NCI-H69 (cell line): Measurements from ENCODE around the gene FETUB.
"Not testable (repeated sequence)": the region's sequence is repeated elsewhere in the genome, so short reads cannot be mapped to it uniquely, and the experiment has no call there.

Experiments used
- DNase-seq: peaks from one replicate; lab custom pipeline; 2025; lab: John Stamatoyannopoulos, UW

FETUB gene

DNA sequence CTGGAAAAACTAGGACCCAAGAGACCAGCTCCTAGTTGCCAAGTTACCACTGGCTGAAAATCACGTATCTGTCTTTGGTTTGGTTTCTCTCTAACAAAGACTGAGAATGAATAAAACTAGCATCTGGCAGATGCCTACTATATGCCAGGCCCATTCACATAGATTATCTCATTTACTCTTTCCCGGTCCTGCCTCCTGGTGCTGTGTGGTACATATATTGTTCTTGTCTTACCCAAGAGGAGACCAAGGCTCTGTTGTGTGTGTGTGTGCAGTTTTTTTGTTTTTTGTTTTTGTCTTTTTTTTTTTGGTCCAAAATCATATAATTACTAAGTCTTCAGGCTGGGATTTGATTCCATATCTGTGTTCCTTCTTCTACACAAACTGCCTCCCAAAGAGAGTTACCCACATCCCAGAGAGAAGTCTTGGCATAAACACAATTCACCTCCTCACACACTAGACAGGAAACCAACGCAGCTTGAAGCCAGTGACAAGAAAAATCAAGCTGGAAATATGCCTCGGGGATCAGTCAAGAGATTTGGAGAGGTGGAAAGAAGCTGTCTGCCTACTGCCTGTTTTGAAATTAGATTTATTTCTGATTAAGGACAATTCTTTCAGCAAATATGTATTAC lies 26.4 kb upstream of the FETUB start:
- DNase-seq = peak; percentile 70

DNA sequence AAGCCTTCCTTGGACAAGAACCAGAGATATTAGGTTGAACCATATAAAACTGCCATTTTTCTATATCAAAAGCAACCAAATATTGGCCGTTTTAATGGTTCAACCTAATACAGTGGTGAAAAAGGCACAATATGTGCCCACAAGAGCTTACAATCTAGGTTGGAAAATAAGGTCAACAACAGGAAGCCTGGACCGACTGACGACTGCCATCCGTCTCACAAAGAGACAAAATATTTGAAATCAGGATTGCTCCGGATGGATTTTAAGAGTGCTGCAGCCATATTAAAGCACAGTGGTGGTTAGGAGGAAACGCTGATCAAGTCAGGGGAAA lies 26.0 kb upstream of the FETUB start:
- no peak for DNase-seq

DNA sequence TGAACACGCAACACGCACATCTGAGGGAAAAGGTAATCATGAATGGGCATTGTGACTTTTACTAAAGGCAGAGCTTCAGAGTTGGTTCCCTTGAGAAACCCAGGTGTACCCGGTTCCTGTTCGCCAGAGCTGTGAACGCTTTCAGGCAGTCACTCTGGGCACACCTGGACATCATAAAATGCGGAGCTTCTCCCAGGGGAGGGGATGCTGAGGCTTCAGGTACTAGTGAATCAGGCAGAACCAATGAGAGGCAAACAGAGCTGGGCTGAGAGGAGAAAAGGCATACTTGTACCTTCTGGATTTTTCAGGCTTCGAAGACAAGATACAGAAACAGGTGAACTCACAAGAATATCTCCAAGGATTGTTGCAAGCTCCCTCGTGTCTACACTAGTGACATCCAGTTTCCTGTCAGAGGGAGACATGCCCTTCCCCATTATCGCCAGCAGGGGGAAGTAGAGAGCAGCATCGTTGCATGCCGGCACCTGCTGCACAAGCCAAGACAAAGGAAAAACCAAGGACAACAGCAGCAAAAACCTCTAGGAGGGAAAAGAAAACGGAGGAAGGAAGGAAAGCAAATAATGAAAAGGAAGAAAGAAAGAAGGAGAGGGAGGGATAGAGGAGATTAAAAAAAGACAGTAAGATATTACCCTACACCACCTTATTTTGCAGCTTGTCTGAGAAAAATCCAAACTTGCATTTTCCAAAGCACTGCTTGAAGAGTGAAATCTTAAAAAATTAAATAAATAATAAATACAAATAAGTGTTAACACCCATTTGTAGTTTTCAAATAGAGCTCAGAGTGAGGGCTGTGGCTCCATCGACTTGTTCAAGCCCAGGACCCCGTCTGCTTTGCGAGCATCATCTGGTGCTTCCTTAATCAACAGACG lies 25.4 kb upstream of the FETUB start:
- DNase-seq = peak; percentile 82

DNA sequence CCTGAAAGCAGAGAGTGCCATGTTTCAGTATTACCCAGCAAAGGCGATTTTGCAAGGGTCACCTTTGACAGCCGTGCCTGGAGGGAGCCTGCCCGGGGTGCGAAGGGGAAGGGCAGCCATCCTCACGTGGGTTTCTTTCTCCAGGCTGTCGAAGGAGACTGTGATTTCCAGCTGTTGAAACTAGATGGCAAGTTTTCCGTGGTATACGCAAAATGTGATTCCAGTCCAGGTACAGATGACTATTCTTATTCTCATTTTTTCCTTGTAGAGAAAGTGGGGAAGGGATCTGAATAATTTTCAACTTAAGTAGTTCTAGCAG lies 23.9 kb upstream of the FETUB start:
- no peak for DNase-seq

DNA sequence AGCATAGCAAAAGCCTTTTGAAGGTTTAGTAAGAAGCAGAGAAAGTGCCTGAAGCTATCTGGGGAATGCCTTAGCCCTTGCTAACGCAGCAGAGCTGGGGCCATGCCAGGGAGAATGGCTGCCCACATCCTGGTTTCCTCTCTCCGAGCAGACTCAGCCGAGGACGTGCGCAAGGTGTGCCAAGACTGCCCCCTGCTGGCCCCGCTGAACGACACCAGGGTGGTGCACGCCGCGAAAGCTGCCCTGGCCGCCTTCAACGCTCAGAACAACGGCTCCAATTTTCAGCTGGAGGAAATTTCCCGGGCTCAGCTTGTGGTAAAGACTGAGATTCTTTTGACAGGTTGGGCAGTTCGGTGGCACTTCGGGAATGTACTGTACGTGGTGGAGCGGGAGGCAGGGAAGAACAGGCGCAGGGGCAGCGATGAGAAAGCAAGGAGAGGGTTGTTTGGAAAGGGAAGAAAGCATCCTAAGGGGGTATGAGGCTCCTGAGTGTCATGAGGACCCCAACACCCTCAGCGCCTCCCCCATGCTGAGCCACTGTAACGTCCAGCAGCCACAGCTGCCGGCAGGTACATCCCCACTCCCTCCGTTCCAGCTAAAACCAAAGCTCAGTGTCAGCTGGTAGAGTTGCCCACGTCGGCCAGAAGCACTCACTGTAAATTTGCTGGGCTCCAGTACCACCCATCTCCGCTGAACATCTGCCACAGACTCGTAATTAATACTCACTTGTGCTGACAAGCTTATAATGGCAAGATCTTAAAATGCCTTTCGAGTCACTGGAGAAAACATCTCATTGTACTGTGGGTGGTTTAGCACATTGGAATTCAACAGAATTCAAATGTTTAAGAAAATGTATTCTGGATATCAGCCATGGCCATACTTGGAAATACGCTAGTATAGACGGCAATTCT lies 22.9 kb upstream of the FETUB start:
- peak; percentile 87 for DNase-seq

DNA sequence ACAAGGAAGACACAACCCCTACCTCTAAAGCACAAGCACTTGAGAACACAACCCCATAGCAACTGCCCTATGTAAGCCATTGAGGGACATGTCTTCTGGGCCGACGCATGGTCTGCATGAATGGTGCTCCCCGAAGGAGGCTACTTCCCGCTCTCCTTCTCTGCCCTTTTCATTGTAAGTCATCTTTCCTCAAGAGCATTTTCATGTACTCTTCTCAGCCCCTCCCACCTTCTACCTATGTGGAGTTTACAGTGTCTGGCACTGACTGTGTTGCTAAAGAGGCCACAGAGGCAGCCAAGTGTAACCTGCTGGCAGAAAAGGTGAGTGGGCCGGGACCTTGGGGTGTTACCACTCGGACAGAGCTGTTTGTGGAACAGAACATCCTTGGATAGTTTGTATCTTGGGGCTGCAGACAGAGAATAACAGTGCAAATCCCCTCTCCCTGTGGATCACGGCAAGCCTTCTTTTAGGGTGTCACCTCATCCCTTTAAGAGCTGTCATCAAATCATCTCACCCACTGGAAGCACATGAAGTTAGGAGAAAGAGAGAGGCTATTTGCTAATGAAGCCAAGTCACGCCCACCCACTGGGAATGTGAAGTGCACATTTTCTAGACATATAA lies 21.8 kb upstream of the FETUB start:
- DNase-seq = no peak

DNA sequence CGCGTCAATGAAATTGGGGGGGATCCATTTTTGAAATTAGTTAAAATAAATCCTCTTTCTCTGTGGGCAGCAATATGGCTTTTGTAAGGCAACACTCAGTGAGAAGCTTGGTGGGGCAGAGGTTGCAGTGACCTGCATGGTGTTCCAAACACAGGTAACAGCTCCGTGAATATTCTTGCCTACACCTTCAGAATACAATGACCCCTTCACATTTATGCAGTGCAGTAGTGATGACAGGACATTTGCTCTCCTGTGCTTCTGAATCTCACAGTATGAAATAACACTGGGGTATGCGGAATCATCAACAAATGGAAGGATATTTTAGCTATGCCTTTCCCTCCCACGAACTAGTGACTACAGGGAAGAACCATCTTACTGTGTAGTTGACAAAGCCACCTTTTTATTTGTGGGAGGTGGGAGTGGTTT lies 20.4 kb upstream of the FETUB start:
- no peak for DNase-seq

DNA sequence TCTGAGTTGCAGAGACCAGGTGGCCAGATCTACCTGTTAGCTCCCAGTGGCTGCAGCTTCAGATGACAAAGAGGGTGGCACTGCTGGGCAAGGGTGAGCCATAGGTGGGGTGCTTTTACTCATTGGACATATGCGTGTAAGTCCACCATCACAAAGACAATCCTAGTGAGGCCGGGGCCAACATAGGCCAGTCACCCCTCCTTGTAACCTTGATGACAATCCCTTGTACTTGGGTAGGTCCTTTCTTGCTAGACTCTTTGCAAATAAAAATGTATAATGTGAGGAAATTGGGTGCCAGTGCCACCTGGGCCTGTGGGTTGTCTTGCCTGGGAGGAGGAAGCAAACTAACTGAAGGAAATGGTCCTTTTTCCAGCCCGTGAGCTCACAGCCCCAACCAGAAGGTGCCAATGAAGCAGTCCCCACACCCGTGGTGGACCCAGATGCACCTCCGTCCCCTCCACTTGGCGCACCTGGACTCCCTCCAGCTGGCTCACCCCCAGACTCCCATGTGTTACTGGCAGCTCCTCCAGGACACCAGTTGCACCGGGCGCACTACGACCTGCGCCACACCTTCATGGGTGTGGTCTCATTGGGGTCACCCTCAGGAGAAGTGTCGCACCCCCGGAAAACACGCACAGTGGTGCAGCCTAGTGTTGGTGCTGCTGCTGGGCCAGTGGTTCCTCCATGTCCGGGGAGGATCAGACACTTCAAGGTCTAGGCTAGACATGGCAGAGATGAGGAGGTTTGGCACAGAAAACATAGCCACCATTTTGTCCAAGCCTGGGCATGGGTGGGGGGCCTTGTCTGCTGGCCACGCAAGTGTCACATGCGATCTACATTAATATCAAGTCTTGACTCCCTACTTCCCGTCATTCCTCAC lies 19.7 kb upstream of the FETUB start:
- no peak for DNase-seq

DNA sequence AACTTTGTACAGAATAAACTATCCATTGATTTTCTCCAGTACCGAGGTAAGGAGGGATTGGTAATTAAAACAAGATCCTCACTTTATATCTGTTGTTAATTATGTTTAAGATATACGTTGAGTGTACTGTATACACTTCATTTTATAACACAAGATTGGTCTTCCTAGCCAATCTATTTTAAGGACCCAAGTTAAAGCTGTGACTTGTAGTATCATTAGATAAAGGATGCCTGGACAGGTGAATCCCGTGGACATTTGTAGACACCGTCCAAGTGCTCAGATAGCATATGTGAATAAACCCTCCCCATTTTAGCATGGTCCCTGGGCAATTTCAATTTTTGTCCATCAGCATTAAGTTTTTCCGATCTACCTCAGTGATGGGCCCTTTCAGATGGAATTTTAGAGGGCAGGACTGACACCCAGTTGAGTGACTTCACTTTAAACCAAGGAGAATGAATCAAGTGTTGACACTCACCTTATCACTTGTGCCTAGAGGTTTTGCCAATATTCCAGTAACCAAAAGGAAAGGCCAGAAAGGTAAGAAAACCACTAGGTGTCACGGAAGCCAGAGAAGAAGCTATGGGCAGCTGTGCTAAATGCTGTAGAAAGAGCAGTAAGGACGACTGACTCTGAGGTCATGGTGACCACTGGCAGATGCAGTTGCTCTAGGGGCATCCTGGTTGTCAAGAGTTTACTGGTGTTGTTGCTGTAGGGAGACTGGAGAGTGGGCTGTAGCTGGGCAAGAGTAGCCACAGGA lies 18.1 kb upstream of the FETUB start:
- no peak for DNase-seq

DNA sequence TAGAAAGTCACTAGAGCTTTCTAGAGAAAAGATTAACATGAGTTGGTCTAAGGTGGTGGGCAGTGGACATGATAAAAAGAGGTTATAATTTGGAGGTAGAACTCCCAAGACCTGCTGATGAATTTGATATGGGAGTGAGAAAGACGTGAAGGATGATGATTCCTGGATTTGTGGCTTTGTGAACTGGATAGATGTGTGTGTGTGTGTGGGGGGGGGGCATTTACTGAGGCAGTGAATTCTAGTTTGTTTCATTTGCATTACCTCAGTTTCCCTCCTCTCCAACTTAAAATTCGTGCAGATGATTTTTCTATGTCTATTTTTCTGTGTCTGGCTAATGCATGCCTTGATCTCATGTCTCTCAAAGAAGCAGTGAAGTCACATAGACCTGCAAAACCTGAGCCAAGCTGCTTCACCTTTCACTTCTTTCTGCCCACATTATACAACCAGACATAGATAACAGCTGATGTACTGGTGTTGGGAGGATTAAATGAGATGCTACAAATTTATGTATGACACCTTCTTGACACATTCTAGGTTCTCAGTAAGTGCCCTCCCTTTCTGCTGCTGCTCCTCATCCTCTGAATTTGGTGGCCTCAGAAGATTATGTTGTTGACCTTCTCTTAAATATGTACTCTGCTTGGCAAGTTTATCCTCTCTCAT lies 17.4 kb upstream of the FETUB start:
- DNase-seq = no peak

DNA sequence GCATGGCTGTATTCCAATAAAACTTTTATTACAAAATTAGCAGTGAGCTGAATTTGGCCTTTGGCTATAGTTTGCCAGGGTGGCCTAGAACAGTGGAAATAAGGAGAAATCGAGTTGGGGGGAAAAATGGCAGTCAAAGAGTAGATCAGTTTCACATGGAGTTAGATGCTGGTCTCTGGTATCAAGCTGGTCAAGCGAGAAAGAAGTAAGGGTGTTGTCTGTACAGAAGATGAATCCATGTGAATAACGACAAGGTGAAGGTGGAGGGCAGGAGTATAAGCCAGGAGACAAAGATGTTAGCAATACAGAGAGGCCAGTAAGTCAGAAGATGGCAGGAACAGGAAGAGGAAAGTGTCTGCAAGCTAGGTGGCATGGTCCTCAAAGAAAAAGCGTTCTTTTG lies 15.6 kb upstream of the FETUB start:
- no peak for DNase-seq

DNA sequence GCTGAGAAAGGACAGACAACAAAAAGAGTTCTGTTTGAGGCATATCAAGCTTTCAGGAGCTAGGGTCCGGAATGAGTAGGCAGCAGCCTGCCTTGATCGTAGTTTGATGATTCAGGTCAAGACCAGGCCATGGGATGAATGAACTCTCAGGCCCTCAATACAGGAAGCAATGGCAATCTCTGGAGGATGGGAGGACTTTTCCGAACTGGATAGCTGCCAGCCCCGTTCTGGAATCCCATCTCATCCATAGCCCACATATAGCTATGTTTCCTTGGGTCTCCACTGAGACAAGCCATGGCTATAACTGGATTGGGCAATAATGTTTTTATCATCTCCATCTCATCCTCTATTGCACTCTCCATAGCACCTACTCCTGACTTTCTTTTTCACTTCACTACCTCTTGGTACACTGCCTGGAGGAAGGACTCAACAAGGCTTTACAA lies 14.6 kb upstream of the FETUB start:
- no peak for DNase-seq

DNA sequence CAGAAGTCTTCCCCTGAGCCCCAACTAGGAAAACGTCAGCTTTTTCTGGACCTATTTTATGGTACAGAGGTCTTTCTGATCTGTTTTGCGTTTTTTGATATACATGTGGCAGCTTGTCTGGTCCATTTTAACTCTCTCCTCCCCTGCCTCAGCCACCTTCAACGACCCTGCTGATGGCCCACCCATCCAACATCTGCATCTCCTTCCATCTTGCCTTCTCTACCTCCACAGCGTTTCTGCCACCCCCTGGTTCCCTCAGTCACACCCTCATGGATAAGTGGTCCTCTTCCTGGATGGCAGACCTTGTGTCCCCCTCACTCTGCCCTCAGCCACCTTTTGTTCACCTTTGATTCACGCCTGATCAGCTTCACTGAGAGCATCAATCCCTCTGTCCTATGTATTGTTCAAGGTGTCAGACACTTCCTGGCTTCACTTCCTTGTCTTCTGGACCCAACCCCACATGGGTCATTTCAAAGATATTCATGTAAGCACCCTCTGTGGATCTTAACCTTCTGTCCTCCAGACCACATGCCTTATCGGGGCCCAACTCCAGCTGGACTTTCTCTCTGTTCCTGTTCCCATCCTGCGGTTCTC lies 13.8 kb upstream of the FETUB start:
- no peak for DNase-seq

DNA sequence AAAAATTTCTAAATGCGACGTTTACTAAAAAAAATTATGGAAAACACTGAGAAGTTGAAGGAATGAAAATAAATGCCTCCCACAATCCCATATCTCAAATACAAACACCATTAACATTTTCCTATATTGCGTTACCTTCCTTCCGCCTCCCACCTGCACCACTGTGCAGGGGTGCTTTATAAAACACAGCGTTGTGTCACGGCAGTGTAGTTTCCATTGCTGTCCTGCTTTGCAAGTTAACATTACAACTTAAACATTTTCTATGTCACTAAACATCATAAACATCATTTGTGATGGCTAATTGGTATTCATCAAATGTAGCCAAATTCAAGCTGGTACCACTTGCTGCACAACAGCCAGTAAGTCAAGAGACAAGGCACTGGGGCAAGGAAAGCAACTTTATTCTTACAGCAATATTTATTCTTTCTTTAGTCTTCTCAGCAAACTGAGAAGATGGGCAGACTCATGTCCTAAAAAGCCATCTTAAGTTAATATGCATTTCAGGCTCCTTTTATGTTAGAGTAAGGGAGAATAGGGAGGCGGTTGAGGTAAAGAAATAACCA lies 12.3 kb upstream of the FETUB start:
- DNase-seq = no peak

DNA sequence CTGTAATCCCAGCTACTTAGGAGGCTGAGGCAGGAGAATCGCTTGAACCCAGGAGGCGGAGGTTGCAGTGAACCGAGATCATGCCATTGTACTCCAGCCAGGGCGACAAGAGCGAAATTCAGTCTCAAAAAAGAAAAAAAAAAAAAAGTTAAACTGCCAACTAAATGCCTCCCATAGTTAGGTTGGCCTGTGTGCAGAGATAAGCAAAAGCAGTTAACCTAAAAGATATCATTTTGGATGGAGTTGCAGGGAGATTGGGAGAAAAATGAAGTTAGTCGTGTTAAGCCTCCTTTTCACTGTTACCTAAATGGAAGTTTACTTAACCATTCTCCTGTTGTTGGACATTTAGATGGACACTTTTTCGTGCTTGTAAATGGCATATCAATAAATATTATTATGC lies 11.4 kb upstream of the FETUB start:
- no peak for DNase-seq

DNA sequence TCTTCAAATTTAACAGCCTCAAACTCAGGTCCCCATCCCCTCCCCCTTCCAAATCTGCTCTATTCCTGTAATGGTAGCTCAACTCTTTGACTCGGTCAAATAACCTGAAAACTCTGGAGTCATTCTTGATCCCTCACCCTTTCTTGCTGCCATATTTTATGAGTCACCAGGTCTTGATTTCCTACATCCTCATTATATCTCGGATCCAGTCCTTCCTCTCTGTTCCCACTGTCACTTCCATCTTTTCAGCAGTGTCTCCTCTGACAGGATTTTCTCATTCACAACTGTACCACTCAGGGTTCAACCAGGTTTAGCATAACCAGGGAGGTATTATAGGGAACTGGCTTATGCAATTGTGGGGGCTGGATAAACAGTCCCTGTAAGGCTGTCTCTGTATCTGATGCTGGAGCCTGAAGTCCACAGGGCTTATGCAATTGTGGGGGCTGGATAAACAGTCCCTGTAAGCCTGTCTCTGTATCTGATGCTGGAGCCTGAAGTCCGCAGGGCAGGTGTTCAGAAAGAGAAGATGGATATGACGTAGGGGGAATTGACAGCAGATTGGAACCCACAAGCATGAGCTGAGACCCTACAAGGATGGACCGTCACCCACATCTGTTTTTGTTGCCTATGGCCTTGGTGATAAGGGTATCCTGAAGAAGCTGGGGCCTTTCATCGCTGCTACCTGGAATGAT lies 9.1 kb upstream of the FETUB start:
- DNase-seq = no peak

DNA sequence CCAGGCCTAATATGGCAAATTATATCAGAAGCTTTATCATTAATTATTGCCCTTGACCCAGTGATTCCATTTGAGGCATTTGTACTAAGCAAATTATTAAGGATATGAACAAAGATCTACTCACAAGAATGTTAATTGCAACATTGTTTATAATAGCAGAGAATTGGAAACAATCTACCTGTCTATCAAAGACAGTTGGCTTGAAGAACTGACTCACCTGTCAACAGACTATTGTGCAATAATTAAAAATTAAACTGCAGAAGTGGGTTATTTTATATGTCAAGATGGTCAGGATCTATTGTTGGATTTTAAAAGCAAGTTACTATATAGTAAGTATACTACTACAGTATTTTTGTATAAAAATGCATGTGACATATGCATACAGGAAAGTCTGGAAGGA lies 6.7 kb upstream of the FETUB start:
- no peak for DNase-seq

DNA sequence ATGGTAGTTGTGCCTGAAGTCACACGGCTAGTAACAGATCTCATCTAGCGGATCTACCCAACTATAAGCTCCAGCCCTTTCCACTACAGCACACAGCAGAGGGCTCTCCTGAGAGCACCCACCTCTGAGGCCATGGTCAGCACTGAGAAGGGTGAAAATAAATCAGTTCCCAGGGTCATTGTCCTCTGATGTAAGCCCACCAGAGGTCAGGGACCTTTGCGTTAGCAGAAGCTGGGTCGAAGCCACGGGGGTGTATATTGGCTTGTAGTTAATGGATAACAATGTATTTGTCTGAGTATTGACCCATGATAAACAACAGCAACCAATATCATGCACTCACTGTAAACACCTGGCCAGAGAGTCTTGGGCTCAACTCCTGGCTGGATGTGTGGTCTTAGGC lies 6.0 kb upstream of the FETUB start:
- DNase-seq = not testable (repeated sequence)

DNA sequence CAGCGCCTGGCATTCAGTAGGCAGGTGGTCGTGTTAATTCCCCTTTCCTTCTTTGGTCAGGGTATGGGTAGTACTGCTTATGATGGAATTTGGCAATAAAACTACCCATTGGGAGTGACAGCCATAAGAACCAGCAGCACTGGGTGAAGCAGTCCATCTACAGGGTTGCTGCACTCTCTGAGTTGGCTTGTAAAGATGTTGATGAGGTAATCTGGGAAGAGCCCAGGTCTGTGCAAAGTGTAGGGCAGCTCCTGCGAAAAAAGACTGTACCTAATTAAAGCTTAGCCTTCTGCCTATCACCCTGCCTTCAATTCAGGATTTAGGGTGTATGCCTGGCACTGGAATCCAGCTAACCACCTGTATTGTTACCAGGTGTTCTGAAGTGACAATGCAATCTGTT lies 4.7 kb upstream of the FETUB start:
- no peak for DNase-seq
